SK-N-SH (cell line): ENCODE measurements around the gene BBX. TPM values are rescaled to one million over a fixed set of nuclear protein-coding genes. Genes with fewer than 3 reads are reported as not detected.

Experiments used
- CTCF ChIA-PET: fragments of 300-600, 350-600 bp; formaldehyde crosslinking; extraction: SDS; loops from one replicate; lab custom pipeline; 2021; lab: Yijun Ruan, JAX
- POLR2A ChIA-PET: fragments of 350-600 bp; sonication (Branson Sonifier 250); formaldehyde crosslinking; extraction: SDS; loops from one replicate; lab custom pipeline; 2020; ENCODE audit warnings: antibody characterized with exemption, inconsistent platforms; lab: Yijun Ruan, JAX
- DNase-seq: peaks from one replicate; pipeline ENCODE4 v3.0.0; 2012
- H2AFZ ChIP-seq: fragments of 200-600 bp; sonication (generic); 2 replicates; pipeline ENCODE4 v1.8.1; 2016; ENCODE audit warnings: antibody characterized with exemption, mild to moderate bottlenecking, low read depth
- H3F3A ChIP-seq: fragments of 200-600 bp; sonication (generic); replicated peaks from 2 replicates; pipeline ENCODE3; 2016; ENCODE audit warnings: antibody characterized with exemption, mild to moderate bottlenecking; ENCODE audit not compliant: insufficient read depth
- H3K27ac ChIP-seq, 2 experiments: fragments of 200-500 bp in 1 of 2; fragments of 200-600 bp in 1 of 2; sonication (Bioruptor generic) in 1 of 2; sonication (generic), shearing (Covaris generic) in 1 of 2; 2 replicates each; pipeline versions ENCODE4 v1.5.1 to v1.6.1; 2014 to 2016; ENCODE audit warnings: low read depth in 2 of 2, inconsistent platforms in 1 of 2, low read length in 1 of 2, mild to moderate bottlenecking in 1 of 2, mixed read lengths in 1 of 2
- H3K27me3 ChIP-seq: fragments of 200-600 bp; sonication (generic), shearing (Covaris generic); 2 replicates; pipeline ENCODE4 v1.6.1; 2016; ENCODE audit warnings: mixed run types; ENCODE audit not compliant: insufficient read depth
- H3K36me3 ChIP-seq, 2 experiments: fragments of 200-500 bp in 1 of 2; fragments of 200-600 bp in 1 of 2; sonication (Bioruptor generic) in 1 of 2; sonication (generic) in 1 of 2; replicated peaks in 1 of 2; 2 replicates each; pipeline versions ENCODE3 to v1.5.1; 2014 to 2016; ENCODE audit warnings: low read length in 1 of 2, mild to moderate bottlenecking in 1 of 2; ENCODE audit not compliant: insufficient read depth in 2 of 2, control insufficient read depth in 1 of 2
- H3K4me1 ChIP-seq, 2 experiments: fragments of 200-500 bp in 1 of 2; fragments of 200-600 bp in 1 of 2; sonication (Bioruptor generic) in 1 of 2; sonication (generic), shearing (Covaris generic) in 1 of 2; 2 replicates each; pipeline versions ENCODE4 v1.5.1 to v1.6.1; 2014 to 2016; ENCODE audit warnings: low read depth in 1 of 2, low read length in 1 of 2, mixed run types in 1 of 2; ENCODE audit not compliant: insufficient read depth in 2 of 2, control insufficient read depth in 1 of 2
- H3K4me2 ChIP-seq: fragments of 200-600 bp; sonication (generic), shearing (Covaris generic); 2 replicates; pipeline ENCODE4 v1.6.1; 2017; ENCODE audit warnings: mixed run types
- H3K4me3 ChIP-seq, 2 experiments: fragments of 200-500 bp in 1 of 2; fragments of 200-600 bp in 1 of 2; sonication (Bioruptor generic) in 1 of 2; sonication (generic), shearing (Covaris generic) in 1 of 2; 2 replicates each; pipeline versions ENCODE4 v1.5.1 to v1.8.1; 2014 to 2016; ENCODE audit warnings: low read depth in 2 of 2, inconsistent platforms in 1 of 2, low read length in 1 of 2, mild to moderate bottlenecking in 1 of 2, mixed read lengths in 1 of 2, moderate library complexity in 1 of 2
- H3K79me2 ChIP-seq: fragments of 200-600 bp; sonication (generic); 2 replicates; pipeline ENCODE4 v1.8.1; 2017; ENCODE audit warnings: mild to moderate bottlenecking; ENCODE audit not compliant: insufficient read depth
- H3K9ac ChIP-seq: fragments of 200-600 bp; sonication (generic); 2 replicates; pipeline ENCODE4 v1.6.1; 2017; ENCODE audit warnings: mixed run types
- H3K9me2 ChIP-seq: fragments of 200-600 bp; sonication (generic); 2 replicates; pipeline ENCODE4 v1.6.1; 2017; ENCODE audit warnings: mixed run types
- H3K9me3 ChIP-seq: fragments of 200-600 bp; sonication (generic); 2 replicates; pipeline ENCODE4 v1.6.1; 2017; ENCODE audit warnings: mixed run types, mild to moderate bottlenecking, moderate library complexity
- H4K20me1 ChIP-seq: fragments of 200-600 bp; sonication (generic); 2 replicates; pipeline ENCODE4 v1.6.1; 2017; ENCODE audit warnings: mild to moderate bottlenecking, mixed run types; ENCODE audit not compliant: insufficient read depth
- CHD2 ChIP-seq: fragments of 150-350 bp; IDR thresholded peaks from 2 replicates; pipeline ENCODE4 v1.6.1; 2018; ENCODE audit warnings: low read length; ENCODE audit not compliant: partially characterized antibody
- EP300 ChIP-seq, 2 experiments: IDR thresholded peaks; 2 replicates each; pipeline versions ENCODE4 v1.4.0 to v1.6.1; 2012; ENCODE audit warnings: borderline replicate concordance in 1 of 2, low read depth in 1 of 2, low read length in 1 of 2
- FOSL2 ChIP-seq: IDR thresholded peaks from 2 replicates; pipeline ENCODE4 v1.4.0; 2012; ENCODE audit warnings: low read depth, mild to moderate bottlenecking, moderate library complexity, borderline replicate concordance
- FOXJ3 ChIP-seq: sonication (generic); formaldehyde crosslinking; IDR thresholded peaks from 2 replicates; pipeline ENCODE4 v1.5.1; 2020; ENCODE audit warnings: mild to moderate bottlenecking, missing genetic modification reagents
- FOXM1 ChIP-seq: IDR thresholded peaks from 2 replicates; pipeline ENCODE4 v1.4.0; 2012; ENCODE audit warnings: low read depth, mild to moderate bottlenecking
- IRF3 ChIP-seq: fragments of 150-350 bp; IDR thresholded peaks from 2 replicates; pipeline ENCODE4 v1.6.1; 2016; ENCODE audit warnings: mild to moderate bottlenecking, low read depth, low read length
- MEF2A ChIP-seq: IDR thresholded peaks from 2 replicates; pipeline ENCODE4 v1.4.0; 2012; ENCODE audit warnings: low read depth, borderline replicate concordance
- MXI1 ChIP-seq: IDR thresholded peaks from 2 replicates; pipeline ENCODE4 v1.6.1; 2012; ENCODE audit warnings: mild to moderate bottlenecking, low read depth, low read length, improper control_type of control experiment
- NFIC ChIP-seq: IDR thresholded peaks from 2 replicates; pipeline ENCODE4 v1.4.0; 2012; ENCODE audit warnings: borderline replicate concordance
- NRF1 ChIP-seq: IDR thresholded peaks from 2 replicates; pipeline ENCODE4 v1.6.1; 2012; ENCODE audit warnings: low read depth, mild to moderate bottlenecking, low read length
- POLR2AphosphoS5 ChIP-seq: IDR thresholded peaks from 2 replicates; pipeline ENCODE4 v1.6.1; 2012; ENCODE audit warnings: low read depth, low read length
- RAD21 ChIP-seq: IDR thresholded peaks from 2 replicates; pipeline ENCODE4 v1.6.1; 2012; ENCODE audit warnings: mild to moderate bottlenecking, low read length
- RCOR1 ChIP-seq: fragments of 150-350 bp; IDR thresholded peaks from 2 replicates; pipeline ENCODE4 v1.6.1; 2017; ENCODE audit warnings: antibody characterized with exemption, low read length
- REST ChIP-seq: IDR thresholded peaks from 2 replicates; pipeline ENCODE4 v1.6.1; 2012; ENCODE audit warnings: mild to moderate bottlenecking, low read depth, low read length, moderate library complexity
- RXRA ChIP-seq: IDR thresholded peaks from 2 replicates; pipeline ENCODE4 v1.4.0; 2012; ENCODE audit warnings: low read depth, mild to moderate bottlenecking, borderline replicate concordance
- SIN3A ChIP-seq: IDR thresholded peaks from 2 replicates; pipeline ENCODE4 v1.6.1; 2012; ENCODE audit warnings: low read depth, mild to moderate bottlenecking, low read length, moderate library complexity, borderline replicate concordance
- TCF12 ChIP-seq: IDR thresholded peaks from 2 replicates; pipeline ENCODE4 v1.4.0; 2012
- TEAD4 ChIP-seq: IDR thresholded peaks from 2 replicates; pipeline ENCODE4 v1.4.0; 2012; ENCODE audit warnings: mild to moderate bottlenecking, borderline replicate concordance; ENCODE audit not compliant: insufficient read depth
- ZBTB33 ChIP-seq: IDR thresholded peaks from 2 replicates; pipeline ENCODE4 v1.4.0; 2012; ENCODE audit warnings: low read depth, borderline replicate concordance
- WGBS: methylation state at CpG from one replicate; pipeline ENCODE4 v1.1.6; 2017; ENCODE audit warnings: low lambda C conversion rate; 5-methylcytosine and 5-hydroxymethylcytosine counted together
- polyA plus RNA-seq, 3 experiments: library from polyadenylated mRNA; depleted of rRNA; stranded (reverse); fragments of >200 nt; gene quantifications; 2 replicates each; pipeline ENCODE4 v1.2.3, GENCODE V29; 2012

The BBX gene
- polyA plus RNA-seq, 1 of the 3 experiments (the other 2 are of a cell fraction) = 14.2 TPM

- WGBS = 87% methylated on average over 5 of the region's 5 CpGs
- no peak overlapping the region for H3K9ac ChIP-seq
- H3K79me2 ChIP-seq = no peaks in the 10 kb centered on the region
- H2AFZ ChIP-seq = no peak overlapping the region
- no peaks in the 10 kb centered on the region for H4K20me1 ChIP-seq
- no peak overlapping the region for H3K4me3 ChIP-seq
- no peaks in the 10 kb centered on the region for H3F3A ChIP-seq
- ChIA-PET POLR2A (no interaction called here), CTCF (interaction anchor here (0.8 to 2.5 kb wide), 7 partner anchors 9 to 243 kb away, joined by 3 to 13 read pairs (median 5); no protein-coding TSS in a partner anchor)
- no peaks in the 10 kb centered on the region for H3K9me2 ChIP-seq
- H3K27me3 ChIP-seq = no peaks in the 10 kb centered on the region
- no peaks in the 10 kb centered on the region for H3K36me3 ChIP-seq
- DNase-seq = no peak
- H3K4me2 ChIP-seq = no peak overlapping the region
- peaks cover 0 to 17% of the 10 kb centered on the region in 2 experiments; a peak in 3 of 4 replicates for H3K4me1 ChIP-seq
- no peak for TF ChIP-seq REST
- TF ChIP-seq RXRA = no peak
- no peak for TF ChIP-seq MEF2A
- TF ChIP-seq RAD21 = no peak
- no peak for TF ChIP-seq FOXJ3 (CRISPR knock-in tag)
- no peak for TF ChIP-seq TEAD4
- no peak for TF ChIP-seq TCF12
- TF ChIP-seq FOSL2 = no peak
- TF ChIP-seq EP300 (IDR thresholded peaks at IDR 0.05; ENCODE audit: borderline replicate concordance in 1 of 2, low read depth in 1 of 2, low read length in 1 of 2) = no peak
- TF ChIP-seq POLR2AphosphoS5 = no peak
- TF ChIP-seq SIN3A = no peak
- no peak for TF ChIP-seq CHD2
- no peak for TF ChIP-seq FOXM1
- no peak for TF ChIP-seq IRF3
- no peak for TF ChIP-seq NRF1
- no peak for TF ChIP-seq MXI1
- no peak for TF ChIP-seq NFIC
- no peak for TF ChIP-seq RCOR1
- no peak for TF ChIP-seq ZBTB33
- H3K9me3 ChIP-seq = no peaks in the 10 kb centered on the region
- no peak overlapping the region for H3K27ac ChIP-seq
Measured at GRCh38 chr3:107684431-107684925, 161.7 kb downstream of the BBX start.
